ENCODE data around the gene SRSF5.

Gene SRSF5

DNA sequence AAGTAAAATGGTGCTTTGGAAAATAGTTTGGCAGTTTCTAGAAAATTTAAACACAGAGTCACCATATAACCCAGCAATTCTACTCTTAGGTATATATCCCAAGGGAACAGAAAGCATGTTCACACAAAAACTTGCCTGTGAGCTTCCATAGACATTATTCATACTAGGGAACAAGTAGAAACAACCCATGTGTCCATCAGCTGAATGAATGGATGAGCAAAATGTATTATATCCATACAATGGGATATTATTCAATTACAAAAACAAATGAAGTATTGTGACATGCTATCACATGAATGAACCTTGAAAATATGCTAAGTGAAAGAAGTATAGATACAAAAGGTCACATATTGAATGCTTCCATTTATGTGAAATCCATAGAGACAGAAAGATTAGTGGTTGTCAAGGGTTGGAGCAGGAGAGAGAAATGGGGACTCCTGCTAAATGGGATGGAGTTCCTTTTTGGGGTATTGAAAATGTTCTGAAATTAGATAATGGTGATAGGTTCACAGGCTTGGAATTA lies 22.2 kb downstream of the SRSF5 start:
- no peak for DNase-seq (ENCODE audit: low spot score)
- in situ Hi-C loops (cut with MboI; ENCODE audit: low sequenced_read_pairs, unreplicated experiment): no loop called here

DNA sequence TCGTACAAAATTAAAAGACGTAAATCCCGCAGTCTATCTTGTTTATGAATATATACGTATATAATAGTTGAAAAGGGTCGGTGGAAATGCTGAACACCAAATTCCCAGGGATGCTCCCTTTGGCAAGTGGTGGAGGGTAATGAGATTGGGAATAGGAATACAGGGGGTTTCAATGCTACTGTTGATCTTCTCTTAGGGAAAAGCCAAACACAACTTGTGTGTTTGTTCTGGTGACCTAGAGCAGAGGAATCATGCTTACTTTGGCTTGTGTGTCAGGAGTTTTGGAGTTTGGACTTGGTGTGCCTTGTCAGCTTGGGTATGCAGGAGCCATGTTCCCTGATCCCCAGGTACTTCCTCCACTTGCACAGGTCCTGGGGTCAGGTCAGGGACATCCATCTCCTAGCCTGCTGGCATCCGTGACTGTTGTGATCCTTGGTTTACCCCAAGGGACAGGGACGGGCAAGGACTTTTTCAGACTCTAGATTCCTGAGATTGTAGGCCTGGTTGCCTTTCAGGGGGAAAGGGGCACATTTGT lies 26.0 kb downstream of the SRSF5 start:
- DNase-seq (ENCODE audit: low spot score): no peak
- TF ChIP-seq, protein P1, sequence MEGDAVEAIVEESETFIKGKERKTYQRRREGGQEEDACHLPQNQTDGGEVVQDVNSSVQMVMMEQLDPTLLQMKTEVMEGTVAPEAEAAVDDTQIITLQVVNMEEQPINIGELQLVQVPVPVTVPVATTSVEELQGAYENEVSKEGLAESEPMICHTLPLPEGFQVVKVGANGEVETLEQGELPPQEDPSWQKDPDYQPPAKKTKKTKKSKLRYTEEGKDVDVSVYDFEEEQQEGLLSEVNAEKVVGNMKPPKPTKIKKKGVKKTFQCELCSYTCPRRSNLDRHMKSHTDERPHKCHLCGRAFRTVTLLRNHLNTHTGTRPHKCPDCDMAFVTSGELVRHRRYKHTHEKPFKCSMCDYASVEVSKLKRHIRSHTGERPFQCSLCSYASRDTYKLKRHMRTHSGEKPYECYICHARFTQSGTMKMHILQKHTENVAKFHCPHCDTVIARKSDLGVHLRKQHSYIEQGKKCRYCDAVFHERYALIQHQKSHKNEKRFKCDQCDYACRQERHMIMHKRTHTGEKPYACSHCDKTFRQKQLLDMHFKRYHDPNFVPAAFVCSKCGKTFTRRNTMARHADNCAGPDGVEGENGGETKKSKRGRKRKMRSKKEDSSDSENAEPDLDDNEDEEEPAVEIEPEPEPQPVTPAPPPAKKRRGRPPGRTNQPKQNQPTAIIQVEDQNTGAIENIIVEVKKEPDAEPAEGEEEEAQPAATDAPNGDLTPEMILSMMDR (IDR thresholded peaks at IDR 0.05; ENCODE audit: borderline replicate concordance, control extremely low read depth, extremely low read depth, insufficient read depth, missing control alignments): no peak
- in situ Hi-C loops (cut with MboI; ENCODE audit: low sequenced_read_pairs, unreplicated experiment): no loop called here

More for the DNA sequence above, 22.2 kb downstream of the SRSF5 start:
- TF ChIP-seq, protein P1 (IDR thresholded peaks at IDR 0.05; ENCODE audit: borderline replicate concordance, control extremely low read depth, extremely low read depth, insufficient read depth, missing control alignments): no peak

DNA sequence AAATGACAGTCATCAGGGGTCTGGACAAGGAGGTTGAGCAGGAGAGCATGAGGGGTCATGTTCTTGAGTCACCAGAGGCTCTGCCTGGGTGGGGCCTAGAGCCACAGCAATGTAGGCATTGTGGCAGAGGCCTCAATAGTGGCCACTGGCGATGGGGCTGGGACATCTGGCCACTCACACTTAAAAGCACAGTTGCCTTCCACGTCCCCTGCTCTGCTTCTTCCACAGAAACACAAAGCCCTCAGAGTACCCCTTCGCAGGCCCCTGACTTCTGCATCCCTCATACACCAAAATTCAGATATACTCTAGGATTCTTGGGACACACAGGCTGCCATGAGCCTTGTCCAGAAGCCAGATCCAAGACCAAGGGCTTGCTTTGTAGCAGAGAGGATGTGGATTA lies 27.8 kb downstream of the SRSF5 start:
- no peak for DNase-seq (ENCODE audit: low spot score)
- TF ChIP-seq, protein P1 (IDR thresholded peaks at IDR 0.05; ENCODE audit: borderline replicate concordance, control extremely low read depth, extremely low read depth, insufficient read depth, missing control alignments): no peak
- in situ Hi-C loops (cut with MboI; ENCODE audit: low sequenced_read_pairs, unreplicated experiment): no loop called here

DNA sequence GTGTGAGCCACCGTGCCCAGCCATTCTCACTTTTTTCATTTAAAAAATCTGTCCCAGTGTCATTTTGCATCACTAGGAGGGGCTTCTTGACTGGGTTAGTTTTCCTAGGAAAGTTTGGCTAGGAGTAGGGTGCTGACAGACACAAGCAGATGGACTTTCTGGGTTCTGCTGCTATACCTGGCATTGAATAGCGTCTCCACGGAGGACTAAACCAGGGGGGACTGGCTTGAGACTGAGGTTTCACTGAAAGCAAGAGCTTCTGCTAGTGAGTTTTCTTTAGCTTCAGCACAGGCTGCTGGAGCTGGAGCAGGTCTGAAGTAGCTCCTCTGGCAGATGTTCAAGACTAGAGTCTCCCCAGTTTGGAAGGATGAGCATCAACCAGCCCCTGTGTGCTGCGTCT lies 28.7 kb downstream of the SRSF5 start:
- DNase-seq (ENCODE audit: low spot score): no peak
- TF ChIP-seq, protein P1 (IDR thresholded peaks at IDR 0.05; ENCODE audit: borderline replicate concordance, control extremely low read depth, extremely low read depth, insufficient read depth, missing control alignments): no peak
- in situ Hi-C loops (cut with MboI; ENCODE audit: low sequenced_read_pairs, unreplicated experiment): no loop called here

DNA sequence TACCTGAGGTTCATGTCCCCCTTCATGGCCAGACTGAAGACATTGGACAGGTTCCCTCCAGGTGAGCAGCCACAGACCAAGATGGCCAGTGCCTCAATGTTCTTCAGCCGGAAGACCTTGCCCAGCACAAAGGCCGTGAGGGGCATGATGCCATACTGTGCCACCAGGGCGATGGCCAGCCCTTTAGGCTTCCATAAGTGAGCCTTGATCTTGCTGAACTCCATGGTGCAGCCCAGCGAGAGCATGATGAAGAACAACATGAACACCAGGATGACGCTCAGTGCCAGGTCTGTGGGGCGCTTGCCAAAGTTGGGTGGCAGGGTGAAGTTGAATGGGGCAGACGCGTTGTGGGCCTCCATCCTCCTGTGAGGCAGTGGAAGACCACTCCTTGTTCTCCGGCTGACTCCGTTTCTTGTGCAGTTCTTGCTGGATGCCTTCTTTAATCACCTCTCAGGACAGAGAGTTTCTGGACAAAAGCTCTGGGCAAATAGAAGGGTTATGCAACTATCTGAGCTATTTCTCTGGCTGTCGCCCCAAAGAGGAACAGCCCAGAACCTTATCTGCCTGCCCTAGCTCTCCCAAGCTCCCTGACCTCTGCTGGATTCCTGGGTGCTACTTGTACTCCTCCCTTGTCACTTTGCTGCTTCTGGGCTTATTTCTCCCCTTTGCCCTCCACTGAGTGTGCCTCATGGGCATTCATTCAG lies 30.0 kb downstream of the SRSF5 start, which contains the start of gene SLC10A1:
SLC10A1 (minus strand) TSS at position 445 of the 704 bp plus-strand sequence; CDS start at position 359, 86 bp downstream.
- in situ Hi-C loops (cut with MboI; ENCODE audit: low sequenced_read_pairs, unreplicated experiment): no loop called here
- no peak for DNase-seq (ENCODE audit: low spot score)
- TF ChIP-seq, protein P1 (IDR thresholded peaks at IDR 0.05; ENCODE audit: borderline replicate concordance, control extremely low read depth, extremely low read depth, insufficient read depth, missing control alignments): no peak

DNA sequence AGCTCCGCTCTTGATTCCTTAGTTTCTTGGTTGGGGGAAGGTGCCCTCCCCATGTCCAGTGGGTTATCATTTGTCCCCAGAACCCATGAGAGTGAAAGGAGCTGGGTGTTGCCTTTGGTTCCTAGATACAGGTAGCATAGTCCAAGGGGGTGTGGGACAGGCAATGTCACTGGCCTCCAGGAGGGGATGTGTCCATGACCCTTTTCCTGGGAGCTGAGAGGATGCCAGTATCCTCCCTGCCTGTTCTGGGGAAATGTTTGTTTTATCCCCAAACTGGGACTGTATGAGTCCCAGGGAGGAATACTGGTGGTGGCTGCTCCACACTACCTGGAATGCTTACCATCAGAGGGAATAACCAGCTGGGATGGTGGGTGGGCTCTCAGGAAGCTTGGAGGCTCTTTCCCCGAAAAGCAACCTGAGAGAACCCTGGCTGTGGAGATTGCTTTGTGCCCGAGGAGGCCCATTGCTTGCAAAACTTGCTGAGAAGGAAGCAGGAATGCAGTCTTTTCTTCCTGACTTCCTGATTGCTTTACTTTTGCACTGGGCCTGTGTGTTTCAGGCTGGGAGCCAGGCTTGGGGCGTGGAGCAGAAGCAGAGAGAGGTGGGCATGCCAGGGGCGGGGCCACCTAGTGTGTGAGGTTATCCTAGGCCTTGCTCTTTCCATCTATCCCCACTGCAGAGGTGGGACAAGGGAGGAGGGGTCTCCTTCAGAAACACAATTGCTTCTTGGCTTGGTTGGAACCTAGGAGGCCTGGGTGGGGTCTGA lies 30.8 kb downstream of the SRSF5 start:
- TF ChIP-seq, protein P1 (IDR thresholded peaks at IDR 0.05; ENCODE audit: borderline replicate concordance, control extremely low read depth, extremely low read depth, insufficient read depth, missing control alignments): no peak
- no peak for DNase-seq (ENCODE audit: low spot score)
- in situ Hi-C loops (cut with MboI; ENCODE audit: low sequenced_read_pairs, unreplicated experiment): no loop called here

Measured in GM13976 (cell line).